Dermis blood vessel endothelial cell (primary cell): ENCODE results near the gene CDH13. TPM values are rescaled to one million over a fixed set of nuclear protein-coding genes. Genes with fewer than 3 reads are reported as not detected.

ENCODE experiments used
- DNase-seq: peaks from one replicate; pipeline ENCODE4 v3.0.0; 2010
- total RNA-seq: library from RNA; depleted of rRNA; stranded (reverse); fragments of >200 nt; gene quantifications from 2 replicates; pipeline ENCODE4 v1.2.3, GENCODE V29; 2014

CDH13 gene
- total RNA-seq, 1 donor from 2014 or later = 135 TPM

DNA sequence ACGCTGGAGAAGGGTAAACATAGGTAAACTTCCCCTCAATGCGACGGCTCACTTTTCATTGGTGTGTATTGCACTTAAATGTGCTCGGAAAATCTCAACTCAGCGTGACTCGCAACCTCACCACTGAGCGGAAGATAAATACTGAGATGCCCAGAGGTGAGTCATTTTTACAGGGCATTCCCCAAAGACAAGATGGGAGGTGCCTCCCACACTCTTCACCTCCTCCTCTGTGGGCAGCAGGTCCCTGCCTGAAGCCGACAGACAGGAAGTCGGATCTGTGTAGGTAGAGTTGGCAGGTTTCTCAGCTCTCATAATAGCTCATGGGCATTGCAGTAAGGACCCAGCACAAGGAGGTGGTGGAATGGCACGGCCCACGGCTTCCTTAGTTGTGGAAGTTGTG is 906.4 kb downstream of the CDH13 start:
- no peak for DNase-seq

DNA sequence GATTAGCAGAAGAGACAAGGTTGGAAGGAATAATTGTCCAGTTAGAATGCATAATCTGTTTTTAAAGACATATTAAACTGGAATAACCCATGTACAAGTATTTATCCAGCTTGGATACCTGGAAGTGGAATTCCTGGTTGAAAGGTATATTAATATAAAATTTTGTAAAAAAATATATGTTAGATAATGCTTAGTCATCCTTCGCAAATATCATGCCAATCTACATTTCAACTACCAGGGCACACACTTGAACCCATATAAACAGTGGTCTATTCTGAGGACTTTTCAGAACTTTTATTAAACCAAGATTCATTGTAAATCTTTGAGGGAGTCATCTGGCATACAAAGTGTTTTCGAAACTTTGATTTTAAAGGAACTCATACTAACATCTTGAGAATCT is 911.9 kb downstream of the CDH13 start:
- no peak for DNase-seq

DNA sequence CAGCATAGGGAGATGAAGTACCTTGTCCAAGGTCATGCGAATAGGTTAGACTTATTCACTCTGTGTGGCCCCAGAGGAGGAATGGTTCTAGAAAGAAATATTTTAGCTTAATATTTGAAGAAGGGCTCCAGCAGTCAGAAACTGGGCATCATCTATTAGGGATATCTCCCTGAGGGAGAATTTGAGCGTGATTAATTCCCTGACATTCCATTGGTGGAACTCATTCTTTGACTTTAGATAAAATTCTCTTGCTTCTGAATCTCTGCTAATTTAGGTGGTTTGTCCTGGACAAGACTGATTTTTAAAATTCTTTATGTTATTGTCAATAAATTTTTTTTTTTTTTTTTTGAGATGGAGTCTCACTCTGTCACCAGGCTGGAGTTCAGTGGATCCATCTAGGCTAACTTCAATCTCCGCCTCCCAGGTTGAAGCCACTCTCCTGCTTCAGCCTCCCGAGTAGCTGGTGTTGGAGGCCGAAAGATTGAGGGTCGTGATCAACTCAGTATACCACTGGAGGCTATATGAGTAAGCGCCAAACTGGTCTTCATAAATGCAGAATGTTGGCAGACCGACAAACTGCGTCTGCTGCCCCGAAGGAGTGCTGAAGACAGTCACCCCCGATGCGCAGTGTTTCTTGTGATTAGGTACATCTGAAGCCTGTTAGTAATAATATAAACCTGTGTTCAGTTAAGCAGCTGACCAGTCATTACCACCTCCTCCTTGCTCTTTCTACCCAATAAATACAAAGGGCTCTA is 913.1 kb downstream of the CDH13 start:
- DNase-seq = no peak

DNA sequence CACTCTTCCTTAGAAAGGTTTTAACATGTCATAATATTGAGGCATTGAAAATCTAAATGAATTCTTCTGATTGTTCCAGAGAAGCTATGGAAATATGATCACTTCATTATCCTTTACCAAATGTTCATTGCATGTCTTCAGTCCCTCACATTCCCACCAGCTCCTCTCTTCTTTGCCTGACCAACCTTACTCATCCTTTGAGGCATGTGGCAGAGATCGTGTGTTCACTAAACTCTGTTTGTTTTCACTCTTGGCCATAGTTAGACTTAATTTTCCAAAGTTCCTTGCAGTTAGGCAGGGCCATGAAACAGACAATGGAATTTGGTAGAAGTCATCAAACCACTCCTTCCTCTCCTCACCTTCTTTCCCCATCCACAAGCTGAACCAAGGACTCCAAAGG is 914.5 kb downstream of the CDH13 start:
- no peak for DNase-seq

DNA sequence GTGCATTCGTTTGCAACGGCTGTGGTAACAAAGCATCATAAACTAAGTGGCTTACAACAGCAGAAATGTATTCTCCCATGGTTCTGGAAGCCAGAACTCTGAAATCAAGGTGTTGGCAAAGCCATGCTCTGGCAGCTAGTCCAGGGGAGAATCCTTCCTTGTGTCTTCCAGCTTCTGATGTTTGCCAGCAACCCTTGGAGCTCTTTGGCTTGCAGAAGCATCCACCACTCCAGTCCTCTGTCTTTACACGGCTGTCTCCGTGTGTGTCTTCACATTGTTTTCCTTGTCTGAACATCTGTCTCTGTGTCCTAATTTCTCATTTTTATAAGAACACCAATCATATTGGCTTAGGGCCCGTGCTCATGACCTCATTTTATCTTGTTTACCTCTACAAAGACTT is 915.7 kb downstream of the CDH13 start:
- DNase-seq = no peak

DNA sequence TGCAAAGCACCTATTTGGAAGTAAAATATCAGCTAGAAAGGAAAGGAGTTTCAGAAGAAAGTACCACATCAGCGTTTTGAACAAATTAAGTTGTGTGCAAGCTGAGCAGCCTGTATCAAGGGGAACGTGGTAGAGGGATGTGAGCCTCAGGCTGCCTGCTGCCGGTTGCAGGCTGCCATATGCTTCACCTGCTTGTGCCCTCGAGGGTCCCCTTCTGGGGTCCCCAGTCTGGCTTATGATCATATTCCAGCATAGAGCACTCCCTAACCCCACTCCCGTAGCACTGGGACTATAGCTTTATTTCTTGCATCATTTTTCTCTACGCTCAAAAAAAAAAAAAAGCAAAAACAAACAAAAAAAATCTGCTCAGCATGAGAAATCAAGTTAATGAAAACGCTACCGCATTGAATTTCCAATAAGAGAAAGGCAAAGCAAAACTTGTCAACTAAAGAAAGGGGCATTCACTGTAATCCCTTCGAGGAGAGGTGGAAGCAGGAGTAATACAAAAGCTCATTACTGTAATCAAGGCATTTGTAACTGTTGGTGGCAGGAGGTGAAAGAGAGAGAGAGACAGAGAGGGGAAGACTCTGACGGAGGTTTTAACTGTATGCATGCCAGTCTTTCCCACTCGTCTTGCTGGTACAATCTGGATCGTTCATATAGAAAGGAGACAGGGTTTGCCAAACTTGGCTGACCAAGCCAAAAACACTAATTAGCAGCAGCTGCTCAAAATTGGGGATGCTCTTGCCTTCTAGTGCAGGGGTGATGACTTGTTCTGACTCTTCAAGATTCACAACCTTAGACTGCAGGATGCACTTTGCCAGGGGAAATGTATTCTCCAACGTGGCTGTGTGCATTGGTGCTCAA is 922.8 kb downstream of the CDH13 start:
- DNase-seq = no peak

DNA sequence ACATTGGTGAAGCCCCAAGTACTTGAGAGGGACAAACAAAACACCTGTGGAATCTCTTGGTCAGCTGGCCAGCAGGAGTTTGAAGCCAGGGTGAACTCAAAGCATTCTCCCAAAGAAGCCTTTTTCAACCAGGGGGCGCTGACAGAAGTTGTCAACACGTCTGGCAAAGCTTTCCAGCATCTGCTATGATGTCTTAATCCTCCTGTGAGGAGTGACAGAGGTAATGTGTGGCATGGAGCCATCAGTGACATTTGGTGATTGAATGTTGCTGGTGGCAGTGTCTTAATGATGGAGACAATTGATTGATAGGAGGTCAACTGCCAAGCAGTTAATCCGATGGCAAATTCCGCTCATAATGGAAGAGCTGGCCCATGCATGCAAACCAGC is 923.4 kb downstream of the CDH13 start:
- DNase-seq = no peak

DNA sequence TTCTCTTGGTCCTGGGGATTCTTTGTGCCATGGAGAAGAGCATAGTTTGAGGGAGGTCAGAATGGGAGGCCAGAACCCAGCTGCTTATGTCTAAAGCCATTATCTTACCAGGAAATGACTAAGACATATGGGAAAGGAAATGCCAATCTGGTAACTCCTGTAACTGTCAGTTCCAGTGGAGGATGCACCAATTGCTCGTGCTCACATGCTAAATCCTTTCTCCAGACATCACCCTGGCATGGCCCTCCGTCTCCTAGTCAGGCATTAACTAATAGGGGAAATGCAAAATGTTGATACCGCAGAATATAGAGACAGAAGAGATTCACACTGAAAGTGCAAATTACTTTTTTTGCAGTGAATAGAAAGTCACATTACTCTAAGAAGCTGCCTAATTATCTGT is 925.5 kb downstream of the CDH13 start:
- DNase-seq = peak; percentile 49

DNA sequence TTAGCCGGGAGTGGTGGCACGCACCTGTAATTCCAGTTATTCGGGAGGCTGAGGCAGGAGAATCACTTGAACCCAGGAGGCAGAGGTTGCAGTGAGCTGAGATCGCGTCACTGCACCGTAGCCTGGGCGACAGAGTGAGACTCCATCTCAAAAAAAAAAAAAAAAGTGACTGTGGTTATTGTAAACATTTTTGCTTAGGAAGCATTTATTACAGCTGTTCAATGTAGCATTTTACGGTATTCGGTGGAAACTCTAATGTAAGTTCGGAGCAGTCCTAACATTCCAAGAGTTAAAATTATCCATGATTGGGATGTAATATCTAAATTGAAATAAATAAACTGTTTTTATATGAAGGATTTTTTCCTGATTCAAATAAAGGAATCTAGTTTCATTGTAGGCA is 926.2 kb downstream of the CDH13 start:
- no peak for DNase-seq

DNA sequence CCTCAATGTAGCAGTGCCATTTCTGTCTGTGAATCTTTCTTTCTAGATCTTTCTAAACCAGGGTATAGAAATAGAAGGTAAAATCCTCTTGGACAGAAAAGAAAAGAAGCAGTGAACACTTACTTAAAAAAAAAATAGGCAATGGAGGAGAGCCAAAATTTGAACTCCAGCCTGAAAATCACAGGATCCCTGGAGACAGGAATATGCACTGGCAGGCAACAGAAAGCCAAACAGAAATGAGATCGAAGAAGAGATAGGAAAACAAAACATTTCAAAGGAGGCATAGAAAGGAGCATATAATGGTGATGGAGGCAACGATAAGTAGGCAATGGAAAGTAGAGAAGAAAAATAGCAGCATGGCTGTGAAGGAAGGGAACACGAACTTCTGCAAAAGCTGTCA is 927.3 kb downstream of the CDH13 start:
- no peak for DNase-seq

DNA sequence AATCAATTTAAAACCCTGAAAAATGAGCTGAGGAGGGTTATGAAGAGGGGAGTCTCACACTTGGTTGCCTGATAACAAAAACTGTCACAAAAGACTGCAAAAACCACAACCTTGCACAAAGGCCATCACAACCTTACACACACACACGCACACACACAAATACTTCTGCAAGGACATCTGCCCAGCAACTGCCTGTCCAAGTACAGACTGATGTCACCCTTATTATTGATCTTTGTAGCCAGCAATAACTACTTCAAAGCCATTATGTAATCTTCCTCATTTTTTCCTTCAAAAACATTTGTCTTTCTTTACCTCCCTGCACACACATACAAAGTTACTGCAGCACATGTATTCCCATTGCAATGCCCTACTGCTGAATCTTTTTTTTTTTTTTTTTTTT is 927.8 kb downstream of the CDH13 start:
- DNase-seq = no peak

DNA sequence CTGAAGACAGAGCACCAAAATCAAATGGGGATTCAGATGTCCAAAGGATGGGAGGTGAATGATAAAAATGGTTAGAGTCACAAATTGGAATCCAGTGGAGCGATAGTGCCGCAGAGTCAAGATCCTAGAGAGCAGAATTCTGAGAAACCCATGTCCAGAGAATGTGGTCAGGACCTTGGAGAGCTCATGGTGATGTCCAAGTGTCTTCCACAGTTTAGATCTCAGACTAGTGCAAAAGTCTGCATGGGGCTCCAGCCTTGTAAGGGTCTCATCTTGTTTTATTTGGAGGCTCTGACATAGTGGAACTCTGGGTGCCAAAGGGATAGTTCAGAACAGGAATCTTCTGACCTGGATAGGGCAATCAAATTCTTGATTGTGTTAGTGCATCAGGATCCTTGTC is 935.1 kb downstream of the CDH13 start:
- DNase-seq = peak; percentile 46

DNA sequence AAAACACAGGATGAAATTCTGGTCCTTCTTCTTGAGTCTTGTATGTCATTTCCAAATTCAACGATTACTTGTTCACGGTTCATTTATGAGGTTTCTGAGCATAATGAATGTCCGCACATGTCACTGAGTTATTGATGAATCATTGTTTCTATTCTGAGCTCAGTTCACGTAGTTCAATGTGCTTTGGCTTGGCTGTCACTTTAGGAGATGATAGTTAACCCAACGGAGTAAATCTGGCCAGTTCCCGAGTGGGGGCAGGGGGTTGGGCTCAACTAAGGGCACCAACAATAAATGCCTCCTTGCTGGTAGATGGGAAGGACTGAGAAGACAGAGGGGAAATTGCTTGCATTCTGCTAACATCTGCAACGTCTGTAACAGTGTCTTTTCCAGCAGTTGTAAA is 941.6 kb downstream of the CDH13 start:
- DNase-seq = no peak

DNA sequence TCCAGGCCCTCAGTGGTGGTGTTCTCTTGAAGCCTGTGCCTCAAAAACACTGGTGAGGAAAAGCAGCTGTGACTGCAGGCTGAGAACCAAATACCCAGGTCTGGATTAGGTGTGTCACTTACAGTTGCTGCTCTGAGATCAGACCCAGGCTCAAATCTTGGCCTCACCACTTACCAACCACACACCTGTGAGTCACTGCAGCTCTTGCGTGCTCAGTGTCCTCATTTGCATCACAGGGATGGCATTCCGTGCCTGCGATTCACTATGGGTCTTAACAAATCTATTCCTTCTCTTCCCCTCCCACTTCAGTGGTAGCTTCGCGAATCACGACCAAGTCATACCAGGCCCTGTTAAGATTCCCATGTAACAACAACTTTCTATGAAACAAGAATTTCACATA is 947.6 kb downstream of the CDH13 start:
- DNase-seq = no peak

DNA sequence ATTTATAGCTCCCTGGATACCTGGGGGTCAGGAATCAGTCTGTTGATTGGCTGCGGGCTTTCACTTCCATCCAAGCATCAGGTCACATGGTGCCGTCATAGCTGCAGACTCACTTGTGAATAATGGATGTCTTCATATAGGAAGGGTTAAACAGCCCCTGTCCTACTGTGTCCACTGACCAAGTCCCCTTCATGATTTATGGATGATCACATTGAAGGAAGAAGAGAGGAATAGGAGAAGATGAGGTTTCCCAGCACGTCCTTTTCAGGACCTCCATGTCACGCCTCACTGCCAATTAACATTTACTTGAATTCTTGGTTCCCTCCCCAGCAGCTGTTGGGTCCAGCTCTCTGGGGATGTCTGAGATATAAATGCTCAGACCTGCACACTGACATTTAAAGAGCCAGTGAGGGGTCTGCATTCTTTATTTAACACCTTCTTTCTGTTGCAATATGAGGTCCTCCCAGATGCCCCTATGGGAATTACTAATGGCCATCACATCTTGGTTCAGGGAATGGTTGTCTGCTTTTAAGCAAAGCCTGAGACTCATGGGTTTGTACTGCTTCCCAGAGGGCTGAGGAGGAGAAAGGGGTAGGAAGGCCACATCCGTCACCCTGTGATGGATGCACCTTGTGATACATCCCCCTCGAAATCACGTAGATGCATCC is 950.4 kb downstream of the CDH13 start:
- DNase-seq = no peak

DNA sequence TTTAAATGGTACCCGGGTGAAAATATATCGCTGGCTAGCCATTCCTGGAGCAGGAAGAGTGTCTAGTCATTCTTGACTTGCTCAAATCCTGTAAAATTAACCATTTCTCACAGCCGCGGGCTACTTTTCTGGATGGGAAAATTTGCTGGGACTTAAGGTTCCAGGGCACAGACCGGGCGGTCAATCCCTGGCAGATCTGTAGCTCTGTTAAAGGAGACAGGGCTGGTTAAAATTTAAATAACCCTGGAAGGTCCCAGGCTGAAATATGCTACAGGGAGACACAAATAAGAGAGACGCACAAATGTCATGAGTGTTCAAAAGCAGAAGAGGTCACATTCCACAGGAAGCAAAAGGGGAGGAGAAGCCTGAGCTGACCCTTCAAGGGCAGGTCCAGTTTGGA is 951.4 kb downstream of the CDH13 start:
- DNase-seq = no peak

DNA sequence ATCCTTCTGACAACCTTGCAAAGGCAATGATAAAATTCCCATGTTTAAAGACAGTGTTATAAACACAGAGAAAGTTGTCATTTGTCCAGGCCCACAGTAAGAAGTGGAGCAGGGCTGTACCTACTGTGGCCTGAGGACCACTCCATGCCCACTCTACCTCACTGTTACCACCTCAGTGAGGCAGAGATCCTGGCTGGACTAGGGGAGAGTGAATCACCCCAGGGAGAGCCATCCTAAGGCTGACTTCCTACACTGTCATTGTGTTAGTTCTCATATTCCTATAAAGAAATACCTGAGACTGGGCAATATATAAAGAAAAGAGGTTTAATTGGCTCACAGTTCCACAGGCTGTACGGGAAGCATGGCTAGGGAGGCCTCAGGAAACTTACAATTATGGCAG is 952.3 kb downstream of the CDH13 start:
- no peak for DNase-seq

DNA sequence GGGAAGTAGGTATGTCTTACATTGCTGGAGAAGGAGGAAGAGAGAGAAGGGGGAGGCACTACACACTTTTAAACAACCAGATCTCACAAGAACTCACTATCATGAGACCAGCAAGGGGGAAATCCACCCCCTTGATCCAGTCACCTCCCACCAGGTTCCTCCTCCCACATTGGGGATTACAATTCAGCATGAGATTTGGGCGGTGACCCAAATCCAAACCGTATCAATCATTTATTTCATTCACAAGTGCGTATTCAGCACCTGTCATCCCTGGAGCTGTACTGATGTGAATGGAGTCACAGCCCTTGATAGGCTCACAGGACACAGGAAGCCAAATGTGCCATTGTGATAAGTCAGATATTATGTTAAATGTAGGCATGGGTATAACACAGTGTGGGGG is 952.7 kb downstream of the CDH13 start:
- no peak for DNase-seq

DNA sequence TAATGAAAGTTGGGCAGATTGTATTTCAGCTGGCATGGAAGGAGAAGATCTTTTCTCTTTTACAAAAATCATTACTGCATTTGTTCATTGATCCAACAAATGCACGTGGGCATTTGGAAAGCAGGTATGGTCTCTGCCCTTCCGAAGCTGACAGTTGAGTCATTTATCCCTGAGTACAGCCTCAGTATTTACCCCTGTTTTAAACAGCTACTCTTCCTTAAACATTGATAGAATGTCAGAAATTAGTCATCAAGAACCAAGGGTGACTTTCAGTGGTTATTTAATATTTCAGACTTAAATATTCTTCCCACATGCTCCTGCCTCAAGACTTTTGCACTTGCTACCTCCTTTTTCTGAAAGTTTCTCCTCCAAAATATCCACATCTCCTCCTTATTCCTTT is 954.3 kb downstream of the CDH13 start:
- no peak for DNase-seq

DNA sequence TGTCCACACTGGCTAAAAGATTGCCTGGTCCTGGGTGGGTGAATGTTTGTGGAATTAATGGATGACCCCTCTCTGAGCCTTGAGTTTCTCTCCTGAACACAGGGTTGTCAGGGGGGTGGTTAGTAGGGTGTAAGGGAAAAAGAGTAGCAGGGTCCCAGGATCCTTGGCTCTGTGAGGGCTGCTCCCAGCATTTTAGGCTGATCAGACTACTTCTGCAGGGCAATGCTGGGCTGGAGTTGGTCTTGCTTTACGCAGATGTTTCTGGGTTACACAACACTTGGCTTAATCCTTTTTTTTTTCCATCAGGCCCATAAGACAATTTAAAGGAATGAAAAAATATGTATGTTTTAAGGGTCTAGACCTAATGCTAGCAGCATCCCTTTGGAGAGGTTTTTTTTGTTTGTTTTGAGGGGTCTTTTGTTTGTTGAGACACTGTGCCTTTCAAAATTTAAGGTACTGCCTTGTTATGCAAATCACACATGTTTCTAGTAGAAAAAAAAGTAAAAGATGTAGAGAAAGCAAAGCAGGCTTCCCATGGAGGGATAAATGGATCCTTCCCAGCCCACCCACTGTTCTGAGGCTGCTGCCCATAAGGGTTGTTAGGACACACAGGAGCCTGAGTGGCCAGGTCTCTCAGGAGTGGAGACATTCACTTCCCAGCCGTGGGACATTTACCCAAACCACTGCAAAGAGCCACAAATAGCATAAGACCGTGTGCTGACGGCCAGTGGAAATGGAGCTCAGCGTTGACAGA is 955.4 kb downstream of the CDH13 start:
- no peak for DNase-seq

DNA sequence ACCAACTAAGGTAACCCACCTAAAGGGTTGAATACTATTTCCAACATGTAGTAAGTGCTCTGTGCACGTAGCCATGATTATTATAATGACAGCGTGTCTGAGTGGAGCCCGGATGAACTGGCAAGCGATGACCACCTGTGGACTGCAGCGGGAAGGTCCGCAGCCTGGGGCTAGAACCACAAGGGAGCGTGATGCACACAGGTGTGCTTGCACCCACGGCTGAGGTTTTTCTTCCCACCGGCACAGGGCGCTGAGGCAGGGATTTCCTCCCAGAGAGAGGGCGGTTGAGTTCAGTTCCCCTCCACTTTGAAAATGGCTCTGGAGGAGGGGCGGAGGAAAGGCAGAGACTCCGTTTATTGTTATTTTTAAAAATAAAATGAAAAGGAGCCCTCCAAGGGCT is 959.3 kb downstream of the CDH13 start:
- DNase-seq = no peak

DNA sequence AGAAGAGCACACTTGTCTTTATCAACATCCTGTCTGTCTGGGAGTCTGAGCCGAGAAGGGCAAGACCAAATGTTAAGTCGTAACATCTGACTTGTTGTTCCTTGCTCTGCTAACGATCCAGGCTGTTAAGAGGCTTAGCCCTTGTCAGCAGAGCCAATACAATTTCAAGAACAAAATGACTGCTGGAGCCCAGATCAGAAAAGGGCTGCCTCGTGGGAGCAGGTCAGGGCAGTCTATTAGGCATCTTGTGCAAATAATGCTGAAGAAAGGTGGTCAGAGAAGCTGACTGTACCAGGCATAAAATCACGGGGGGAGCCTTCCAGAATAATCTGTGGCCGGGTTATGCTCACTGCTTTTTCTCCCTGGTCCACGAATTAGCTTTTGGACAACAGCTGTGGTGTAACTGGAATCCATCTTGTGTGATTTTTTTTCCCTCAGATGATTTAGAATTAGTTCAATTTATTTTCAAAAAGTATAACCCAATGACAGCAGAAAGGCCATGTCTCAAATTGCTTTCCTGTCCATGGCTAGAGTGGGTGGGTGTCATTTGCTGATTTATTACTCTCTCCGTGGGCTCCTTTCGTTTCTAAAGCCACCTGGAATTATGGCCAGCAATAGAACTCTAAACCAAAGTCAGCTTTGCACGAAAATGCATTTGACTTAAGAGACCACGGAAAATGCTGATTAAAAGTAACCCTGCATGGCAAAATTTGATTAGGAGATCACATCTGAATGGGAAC is 959.9 kb downstream of the CDH13 start:
- no peak for DNase-seq
